C4-2B (cell line): Measurements from ENCODE around the gene ADARB2.

Source experiments
- ZFX ChIP-seq: fragments of 450-650 bp; IDR thresholded peaks from 2 replicates; pipeline ENCODE4 v1.6.1; 2017
- TF ChIP-seq, protein P1 (sequence below): fragments of 450-650 bp; conservative IDR thresholded peaks from 2 replicates; pipeline ENCODE4 v1.5.1; 2017; ENCODE audit warnings: mild to moderate bottlenecking

DNA sequence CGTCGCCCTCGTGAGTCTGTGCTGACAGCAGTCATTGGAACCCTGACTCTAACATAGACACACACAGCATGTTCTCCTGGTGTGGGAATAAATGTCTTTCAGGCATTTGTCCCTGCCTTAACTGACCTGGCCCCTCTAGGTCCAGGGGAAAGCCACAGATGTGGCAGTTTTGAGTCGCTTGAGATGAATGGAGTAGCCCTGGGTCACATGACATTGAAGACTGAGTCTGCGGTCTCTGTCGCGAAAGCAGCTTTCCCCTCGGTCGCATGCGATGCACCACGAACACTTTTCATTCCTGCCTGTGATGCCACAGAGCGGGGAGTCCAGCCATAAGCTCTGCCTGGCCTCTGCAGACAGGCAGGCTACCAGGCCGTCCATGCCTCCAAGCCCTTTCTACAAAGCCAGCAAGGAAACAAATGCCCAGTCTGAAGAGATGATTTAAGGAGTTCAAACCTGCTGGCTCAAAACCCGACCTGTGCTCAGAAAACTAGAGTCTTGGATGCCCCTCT is 508.8 kb downstream of the ADARB2 start:
- TF ChIP-seq, protein P1, sequence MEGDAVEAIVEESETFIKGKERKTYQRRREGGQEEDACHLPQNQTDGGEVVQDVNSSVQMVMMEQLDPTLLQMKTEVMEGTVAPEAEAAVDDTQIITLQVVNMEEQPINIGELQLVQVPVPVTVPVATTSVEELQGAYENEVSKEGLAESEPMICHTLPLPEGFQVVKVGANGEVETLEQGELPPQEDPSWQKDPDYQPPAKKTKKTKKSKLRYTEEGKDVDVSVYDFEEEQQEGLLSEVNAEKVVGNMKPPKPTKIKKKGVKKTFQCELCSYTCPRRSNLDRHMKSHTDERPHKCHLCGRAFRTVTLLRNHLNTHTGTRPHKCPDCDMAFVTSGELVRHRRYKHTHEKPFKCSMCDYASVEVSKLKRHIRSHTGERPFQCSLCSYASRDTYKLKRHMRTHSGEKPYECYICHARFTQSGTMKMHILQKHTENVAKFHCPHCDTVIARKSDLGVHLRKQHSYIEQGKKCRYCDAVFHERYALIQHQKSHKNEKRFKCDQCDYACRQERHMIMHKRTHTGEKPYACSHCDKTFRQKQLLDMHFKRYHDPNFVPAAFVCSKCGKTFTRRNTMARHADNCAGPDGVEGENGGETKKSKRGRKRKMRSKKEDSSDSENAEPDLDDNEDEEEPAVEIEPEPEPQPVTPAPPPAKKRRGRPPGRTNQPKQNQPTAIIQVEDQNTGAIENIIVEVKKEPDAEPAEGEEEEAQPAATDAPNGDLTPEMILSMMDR, result no peak
- no peak for TF ChIP-seq ZFX
